ENCODE measurements around the gene HLA-A.

DNA sequence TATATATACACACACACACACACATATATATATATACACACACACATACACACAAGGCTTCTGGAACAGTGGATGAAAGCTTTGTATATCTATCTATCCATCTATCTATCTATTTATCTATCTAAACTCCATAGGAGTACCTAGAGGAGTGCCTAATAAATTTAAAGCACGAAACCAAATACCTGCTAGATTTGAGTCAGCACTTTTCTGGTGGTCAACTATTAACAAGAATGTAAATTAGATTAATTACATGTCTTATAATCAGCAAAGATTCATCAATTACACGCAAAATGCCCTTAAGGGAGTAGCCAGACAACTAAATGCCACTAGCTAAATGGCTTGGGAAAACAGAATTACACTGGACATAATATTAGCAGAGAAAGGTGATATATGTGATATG lies 26.6 kb downstream of the HLA-A start:
- TF ChIP-seq, protein P1, sequence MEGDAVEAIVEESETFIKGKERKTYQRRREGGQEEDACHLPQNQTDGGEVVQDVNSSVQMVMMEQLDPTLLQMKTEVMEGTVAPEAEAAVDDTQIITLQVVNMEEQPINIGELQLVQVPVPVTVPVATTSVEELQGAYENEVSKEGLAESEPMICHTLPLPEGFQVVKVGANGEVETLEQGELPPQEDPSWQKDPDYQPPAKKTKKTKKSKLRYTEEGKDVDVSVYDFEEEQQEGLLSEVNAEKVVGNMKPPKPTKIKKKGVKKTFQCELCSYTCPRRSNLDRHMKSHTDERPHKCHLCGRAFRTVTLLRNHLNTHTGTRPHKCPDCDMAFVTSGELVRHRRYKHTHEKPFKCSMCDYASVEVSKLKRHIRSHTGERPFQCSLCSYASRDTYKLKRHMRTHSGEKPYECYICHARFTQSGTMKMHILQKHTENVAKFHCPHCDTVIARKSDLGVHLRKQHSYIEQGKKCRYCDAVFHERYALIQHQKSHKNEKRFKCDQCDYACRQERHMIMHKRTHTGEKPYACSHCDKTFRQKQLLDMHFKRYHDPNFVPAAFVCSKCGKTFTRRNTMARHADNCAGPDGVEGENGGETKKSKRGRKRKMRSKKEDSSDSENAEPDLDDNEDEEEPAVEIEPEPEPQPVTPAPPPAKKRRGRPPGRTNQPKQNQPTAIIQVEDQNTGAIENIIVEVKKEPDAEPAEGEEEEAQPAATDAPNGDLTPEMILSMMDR (IDR thresholded peaks at IDR 0.05) = no peak
- TF ChIP-seq EP300 (IDR thresholded peaks at IDR 0.05) = no peak

Measured in sigmoid colon (tissue), 4 donors.